HG03520 (cell line): Measurements from ENCODE around the gene ENTREP1.
"Not testable (repeated sequence)": the region's sequence is repeated elsewhere in the genome, so short reads cannot be mapped to it uniquely, and the experiment has no call there.

Source experiments
- ATAC-seq: cut with Tn5 transposase; IDR thresholded peaks from one replicate; pipeline ENCODE4 v1.9.1; 2021; ENCODE audit warnings: mild to moderate bottlenecking, moderate library complexity; ENCODE audit not compliant: unreplicated experiment

Gene ENTREP1

GRCh38 chr9:69400470-69400869 is 75.5 kb downstream of the ENTREP1 start:
- ATAC-seq, result no peak

GRCh38 chr9:69409936-69410335 is 84.9 kb downstream of the ENTREP1 start:
- ATAC-seq, result not testable (repeated sequence)

GRCh38 chr9:69411246-69411645 is 86.2 kb downstream of the ENTREP1 start:
- no peak for ATAC-seq

DNA sequence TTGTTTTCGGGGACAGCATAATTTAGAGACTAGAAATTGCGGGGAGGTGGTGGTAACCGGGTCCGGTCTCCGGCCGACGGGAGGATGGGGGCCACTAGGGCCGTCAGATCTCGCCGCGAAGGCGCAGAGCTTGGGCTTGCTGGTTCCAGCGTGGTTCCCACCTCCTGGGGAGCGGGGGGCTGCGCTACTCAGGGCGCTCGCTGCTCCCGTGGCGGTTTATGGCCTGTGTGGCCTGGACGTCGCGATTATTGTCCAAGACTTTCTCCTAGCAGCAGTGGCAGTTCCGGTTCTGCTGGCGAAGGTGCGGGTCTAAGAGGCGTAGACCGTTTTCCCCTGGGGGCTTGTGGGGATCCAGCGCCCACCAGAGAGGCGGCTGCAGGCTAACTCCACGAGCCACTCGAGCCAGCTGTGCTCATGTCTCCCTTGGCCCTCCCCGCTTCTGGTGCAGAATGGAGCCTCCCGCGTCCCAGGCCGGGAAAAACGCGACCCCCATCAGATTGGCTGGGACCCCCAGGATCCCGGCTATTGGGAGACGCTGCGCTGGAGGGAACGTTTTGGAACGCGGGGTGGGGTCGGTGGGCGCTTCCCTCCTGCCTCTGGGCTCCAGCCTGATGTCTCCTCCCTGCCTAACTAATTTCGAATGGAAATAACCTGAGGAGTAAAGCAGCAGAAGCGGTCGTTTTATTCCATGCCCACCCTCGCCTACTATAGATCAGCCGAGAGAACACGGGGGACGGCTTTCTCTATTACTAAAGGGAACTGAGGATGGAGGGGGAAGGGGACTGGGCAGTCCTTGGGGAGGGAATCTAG is 87.1 kb downstream of the ENTREP1 start:
- ATAC-seq, result no peak

- ATAC-seq, result no peak
Measured at GRCh38 chr9:69412741-69413150, 87.7 kb downstream of the ENTREP1 start.

DNA sequence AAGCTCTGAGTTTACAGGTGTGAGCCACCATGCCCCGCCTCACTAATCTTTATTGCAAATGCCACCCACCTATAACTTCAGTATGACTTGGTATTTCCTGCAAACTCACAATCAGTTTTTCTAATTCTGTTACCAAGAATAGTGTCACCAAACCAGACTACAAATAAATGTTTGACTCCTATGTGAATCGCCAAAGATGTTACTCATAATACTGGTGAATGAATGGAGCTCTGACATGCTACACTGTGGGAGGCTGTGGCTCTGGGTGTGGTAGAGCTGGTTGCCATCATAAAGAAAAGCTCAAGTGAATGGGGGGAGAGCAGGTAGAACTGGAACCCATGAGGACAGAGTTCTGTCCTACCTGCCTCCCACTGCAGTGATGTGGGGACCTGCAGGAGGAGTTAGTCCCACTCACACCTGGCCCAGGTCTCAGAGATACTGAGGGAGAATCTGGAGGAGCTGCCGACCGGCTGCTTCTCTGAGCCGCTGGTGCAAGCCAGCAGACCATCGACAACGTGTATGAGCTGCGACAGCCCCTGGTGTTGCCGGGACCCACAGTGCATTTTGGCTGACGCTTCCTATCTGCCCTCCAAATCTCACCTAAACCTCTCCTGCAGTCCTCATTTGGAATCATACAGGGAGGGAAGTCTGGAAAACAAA is 95.7 kb downstream of the ENTREP1 start:
- no peak for ATAC-seq

DNA sequence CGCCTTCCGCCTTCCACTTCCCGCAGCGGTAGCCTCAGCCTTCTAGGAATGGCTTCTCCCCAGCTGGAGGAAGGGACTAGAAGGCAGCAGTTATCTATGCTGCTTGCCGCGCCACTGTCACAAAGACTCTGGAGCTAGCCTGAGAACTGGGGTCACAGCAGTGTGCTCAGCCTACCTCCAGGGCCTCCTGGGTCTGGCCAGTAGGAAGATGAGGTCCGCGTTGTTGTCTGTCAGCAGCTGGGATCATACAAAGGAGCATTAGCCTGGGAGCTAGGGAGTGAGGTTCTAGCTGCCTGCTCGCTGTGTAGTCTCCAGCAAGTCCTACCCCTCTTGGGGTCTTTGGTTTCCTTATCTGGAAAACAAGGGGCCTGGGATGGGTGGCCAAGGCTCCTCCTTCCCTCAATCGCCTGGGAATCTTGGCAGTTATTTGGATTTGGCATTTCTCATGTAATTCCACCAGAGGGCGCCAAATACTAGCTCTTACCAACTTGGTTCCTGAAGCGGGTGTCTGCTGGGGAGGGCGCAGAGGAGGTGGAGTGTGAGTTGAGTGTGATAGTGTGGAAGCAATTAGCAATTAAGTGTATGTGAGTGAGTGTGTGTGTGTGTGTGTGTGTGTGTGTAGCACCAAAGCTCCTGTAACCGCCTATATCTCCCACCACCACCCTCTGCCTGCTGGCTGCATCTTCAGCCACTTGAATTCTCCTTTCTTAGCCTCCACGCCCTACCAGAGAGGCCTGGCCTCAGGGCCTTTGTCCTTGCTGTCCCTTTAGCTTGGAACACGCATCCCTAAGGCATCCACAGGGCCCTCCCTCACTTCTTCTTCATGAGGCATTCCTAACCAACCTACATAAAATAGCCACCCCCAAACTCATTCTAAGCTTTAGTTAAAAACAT is 97.1 kb downstream of the ENTREP1 start:
- ATAC-seq, result peak; percentile 51

GRCh38 chr9:69425136-69425801 is 100.3 kb downstream of the ENTREP1 start:
- ATAC-seq, result no peak

GRCh38 chr9:69427286-69427685 is 102.3 kb downstream of the ENTREP1 start:
- ATAC-seq, result no peak

DNA sequence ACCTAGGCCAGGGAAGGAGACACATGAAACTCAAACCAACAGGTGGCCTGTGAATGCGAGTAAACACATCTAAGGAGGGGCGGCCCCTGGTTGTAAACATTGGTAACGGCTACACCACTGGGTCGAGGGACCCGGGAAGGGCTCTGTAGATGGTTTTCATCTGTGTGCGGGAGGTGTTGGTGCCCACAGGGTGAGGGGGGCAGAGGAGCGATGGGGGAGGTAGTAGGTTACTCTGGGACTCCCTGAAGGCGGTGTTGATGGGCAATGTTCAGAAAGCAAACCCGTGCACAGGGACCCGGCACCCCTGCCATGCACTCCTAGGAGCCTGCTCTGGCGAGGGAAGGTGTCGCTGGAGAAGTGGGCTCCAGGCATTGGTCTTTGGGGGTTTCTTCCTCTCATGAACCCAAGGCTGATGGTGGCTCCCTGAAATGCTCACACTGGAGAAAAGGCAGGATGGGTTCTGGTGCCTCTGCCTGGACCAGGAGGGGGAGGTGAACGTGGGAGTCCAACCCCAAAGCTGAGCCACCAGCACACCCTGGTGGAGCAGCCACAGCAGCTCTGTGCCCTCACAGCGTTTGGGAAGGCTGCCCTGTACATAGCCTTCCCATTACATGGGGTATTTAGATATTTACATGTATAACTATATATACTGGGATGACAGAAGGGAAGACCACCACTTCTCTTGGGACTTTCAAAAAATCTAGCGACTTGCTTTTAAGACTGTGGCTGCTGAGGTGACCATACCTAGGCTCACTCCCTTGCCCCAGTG is 103.2 kb downstream of the ENTREP1 start:
- ATAC-seq, result no peak

DNA sequence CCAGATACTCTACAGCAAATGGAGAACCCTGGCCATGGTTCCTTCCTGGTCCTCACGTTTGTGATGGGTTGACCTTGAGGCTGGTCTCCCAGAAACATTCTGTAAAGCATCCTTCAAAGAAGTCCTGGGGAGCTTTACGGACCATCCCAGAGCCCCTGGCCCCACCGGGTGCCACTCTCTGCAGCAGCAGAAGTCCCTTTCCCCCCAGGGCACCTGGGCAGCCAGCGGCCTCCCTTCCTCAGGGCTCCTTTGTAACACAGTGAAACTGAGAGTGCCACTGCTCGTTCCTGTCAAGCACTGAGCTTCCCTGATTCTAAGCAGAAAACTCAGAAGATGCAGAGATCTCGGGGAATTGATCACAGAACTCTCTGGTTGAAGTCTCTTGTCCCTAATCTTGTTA is 104.3 kb downstream of the ENTREP1 start:
- no peak for ATAC-seq

- ATAC-seq, result no peak
Measured at GRCh38 chr9:69430206-69430605, 105.2 kb downstream of the ENTREP1 start.

GRCh38 chr9:69431203-69431602 is 106.2 kb downstream of the ENTREP1 start:
- no peak for ATAC-seq

DNA sequence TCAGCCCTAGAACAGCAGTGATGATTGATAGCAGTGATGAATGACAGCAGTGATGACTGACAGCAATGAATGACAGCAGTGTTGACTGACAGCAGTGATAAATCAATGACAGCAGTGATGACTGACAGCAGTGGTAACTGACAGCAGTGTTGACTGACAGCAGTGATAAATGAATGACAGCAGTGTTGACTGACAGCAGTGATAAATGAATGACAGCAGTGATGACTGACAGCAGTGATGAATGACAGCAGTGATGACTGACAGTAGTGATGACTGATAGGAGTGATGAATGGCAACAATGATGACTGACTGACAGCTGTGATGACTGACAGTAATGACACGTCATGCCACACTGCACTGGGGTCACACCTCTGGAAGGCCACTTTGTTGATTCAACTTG is 106.8 kb downstream of the ENTREP1 start:
- ATAC-seq, result no peak

GRCh38 chr9:69432623-69433022 is 107.6 kb downstream of the ENTREP1 start:
- no peak for ATAC-seq

DNA sequence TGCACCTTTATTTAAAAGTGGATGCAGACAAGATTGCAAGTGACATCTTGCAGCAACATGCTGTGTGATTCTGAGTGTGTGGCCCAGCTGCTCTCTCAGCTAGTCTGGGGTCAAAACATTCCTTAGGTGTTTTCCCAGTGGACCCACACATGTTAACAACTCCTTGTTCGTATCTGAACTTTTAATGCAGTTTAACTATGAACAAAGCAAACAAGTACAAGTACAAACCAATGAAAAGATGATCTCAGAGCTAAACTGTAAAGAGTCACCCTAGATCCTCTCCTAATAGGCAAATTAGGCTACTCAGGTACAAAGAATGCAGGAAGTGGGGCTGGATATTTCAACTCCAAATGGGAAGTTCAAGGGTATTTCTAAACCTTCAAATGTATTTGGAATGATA is 108.4 kb downstream of the ENTREP1 start:
- ATAC-seq, result no peak

DNA sequence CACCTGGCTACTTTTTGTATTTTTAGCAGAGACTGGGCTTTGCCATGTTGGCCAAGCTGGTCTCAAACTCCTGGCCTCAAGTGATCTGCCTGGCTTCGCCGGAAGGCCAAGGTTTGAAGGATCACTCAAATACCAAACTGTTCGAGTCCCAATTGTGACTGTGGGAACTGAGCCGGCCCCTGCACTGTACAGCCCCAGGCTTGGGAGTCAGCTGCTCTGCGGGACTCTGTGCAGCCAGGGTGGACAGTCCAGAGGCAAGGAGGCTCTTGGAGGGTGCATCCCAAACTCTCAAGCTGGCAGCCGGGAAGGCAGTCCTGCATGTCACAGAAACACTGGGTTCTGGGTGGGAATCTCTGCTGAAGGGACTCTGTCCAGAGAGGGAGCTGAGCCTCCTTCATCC is 109.0 kb downstream of the ENTREP1 start:
- ATAC-seq, result no peak

GRCh38 chr9:69439654-69440053 is 114.6 kb downstream of the ENTREP1 start:
- not testable (repeated sequence) for ATAC-seq

GRCh38 chr9:69440254-69440955 is 115.4 kb downstream of the ENTREP1 start:
- not testable (repeated sequence) for ATAC-seq
